Endothelial cell of umbilical vein (primary cell): ENCODE results near the gene MARCOL. TPM values are rescaled to one million over a fixed set of nuclear protein-coding genes. Genes with fewer than 3 reads are reported as not detected.

Experiments used
- BruUV-seq: library from RNA; stranded (reverse); fragments of 400-500 nt; replicated peaks from 2 replicates; lab custom pipeline; 2021; lab: Mats Ljungman, UMichigan
- CTCF ChIA-PET: fragments of 300-600, 350-600 bp; sonication (Branson Sonifier 250); formaldehyde crosslinking; loops from one replicate; lab custom pipeline; 2021; ENCODE audit warnings: antibody characterized with exemption, inconsistent platforms; lab: Charles Lee
- POLR2A ChIA-PET: fragments of 300-600, 350-600 bp; sonication (Branson Sonifier 250); formaldehyde crosslinking; loops from one replicate; lab custom pipeline; 2021; ENCODE audit warnings: antibody characterized with exemption, inconsistent platforms; lab: Charles Lee
- DNase-seq: peaks from one replicate; pipeline ENCODE4 v3.0.0-alpha.2; 2011; ENCODE audit warnings: low read depth, low spot score
- FAIRE-seq: peaks from 2 replicates; lab custom pipeline; 2011; peaks lifted over from hg19 to GRCh38; lab: Jason Lieb, UNC
- H2AFZ ChIP-seq: 2 replicates; pipeline ENCODE4 v1.6.0; 2012; ENCODE audit warnings: low read depth, low read length, control low read depth, inconsistent platforms
- H3K27ac ChIP-seq: 2 replicates; pipeline ENCODE4 v1.5.1; 2011; ENCODE audit warnings: low read depth, mild to moderate bottlenecking, control low read depth, low read length, moderate library complexity; ENCODE audit not compliant: insufficient read depth
- H3K27me3 ChIP-seq, 2 experiments: 2 replicates each; pipeline versions ENCODE4 v1.6.0 to v1.6.1; 2011; ENCODE audit warnings: low read length in 2 of 2, mixed read lengths in 1 of 2; ENCODE audit not compliant: control insufficient read depth in 2 of 2, insufficient read depth in 2 of 2
- H3K36me3 ChIP-seq, 2 experiments: 2 replicates in 1 of 2; 3 replicates in 1 of 2; pipeline ENCODE4 v1.5.1; 2011; ENCODE audit warnings: low read length in 2 of 2, mild to moderate bottlenecking in 1 of 2, moderate library complexity in 1 of 2; ENCODE audit not compliant: control insufficient read depth in 2 of 2, insufficient read depth in 2 of 2; ENCODE audit errors: extremely low read depth in 1 of 2
- H3K4me1 ChIP-seq: 3 replicates; pipeline ENCODE4 v1.5.1; 2011; ENCODE audit warnings: mild to moderate bottlenecking, low read length; ENCODE audit not compliant: control insufficient read depth, insufficient read depth; ENCODE audit errors: extremely low read depth
- H3K4me2 ChIP-seq: 2 replicates; pipeline ENCODE4 v1.6.1; 2011; ENCODE audit warnings: low read length, control low read depth, mixed read lengths; ENCODE audit not compliant: insufficient read depth
- H3K4me3 ChIP-seq, 3 experiments: fragments of 200-600 bp in 1 of 3; sonication (generic), shearing (Covaris generic) in 1 of 3; replicated peaks in 1 of 3; 2 replicates each; pipeline ENCODE4 v1.5.1; 2011 to 2016; ENCODE audit warnings: control low read depth in 3 of 3, low read length in 3 of 3, mild to moderate bottlenecking in 2 of 3, inconsistent platforms in 1 of 3, low read depth in 1 of 3, moderate library complexity in 1 of 3; ENCODE audit not compliant: insufficient read depth in 1 of 3
- H3K79me2 ChIP-seq: 2 replicates; pipeline ENCODE4 v1.6.0; 2012; ENCODE audit warnings: low read length, inconsistent platforms; ENCODE audit not compliant: control insufficient read depth, insufficient read depth
- H3K9ac ChIP-seq: replicated peaks from 2 replicates; pipeline ENCODE3; 2011; ENCODE audit warnings: low read length, control low read depth; ENCODE audit not compliant: insufficient read depth; ENCODE audit errors: extremely low read depth
- H3K9me1 ChIP-seq: replicated peaks from 3 replicates; pipeline ENCODE4 v1.6.0; 2011; ENCODE audit warnings: mild to moderate bottlenecking, low read length; ENCODE audit not compliant: control insufficient read depth, insufficient read depth; ENCODE audit errors: extremely low read depth
- H3K9me3 ChIP-seq: replicated peaks from 2 replicates; pipeline ENCODE4 v1.5.1; 2012; ENCODE audit warnings: low read length, inconsistent platforms; ENCODE audit not compliant: control insufficient read depth, insufficient read depth
- H4K20me1 ChIP-seq: replicated peaks from 2 replicates; pipeline ENCODE3; 2011; ENCODE audit warnings: mild to moderate bottlenecking, low read length; ENCODE audit not compliant: control insufficient read depth, insufficient read depth; ENCODE audit errors: extremely low read depth
- CTCF ChIP-seq, 2 donors: IDR thresholded peaks; 1 replicate in 1 of 2; 2 replicates in 1 of 2; pipeline ENCODE4 v1.5.1; 2011; ENCODE audit warnings: low read length in 2 of 2, mild to moderate bottlenecking in 2 of 2, moderate library complexity in 2 of 2, control low read depth in 1 of 2, inconsistent platforms in 1 of 2, low read depth in 1 of 2; ENCODE audit not compliant: insufficient read depth in 1 of 2; ENCODE audit errors: extremely low read depth in 1 of 2
- EZH2 ChIP-seq: IDR thresholded peaks from 2 replicates; pipeline ENCODE4 v1.6.1; 2012; ENCODE audit warnings: borderline replicate concordance, low read depth, mild to moderate bottlenecking, moderate library complexity, low read length, inconsistent platforms; ENCODE audit not compliant: severe bottlenecking
- FOS ChIP-seq: IDR thresholded peaks from 2 replicates; pipeline ENCODE4 v1.6.1; 2011; ENCODE audit warnings: mild to moderate bottlenecking, low read length, moderate library complexity, borderline replicate concordance; ENCODE audit not compliant: insufficient read depth
- GATA2 ChIP-seq: IDR thresholded peaks from 2 replicates; pipeline ENCODE4 v1.7.0; 2011; ENCODE audit warnings: low read depth, mild to moderate bottlenecking, moderate library complexity, mixed read lengths, low read length; ENCODE audit not compliant: insufficient read length, insufficient read depth
- JUN ChIP-seq: IDR thresholded peaks from 2 replicates; pipeline ENCODE4 v1.6.1; 2011; ENCODE audit warnings: borderline replicate concordance, low read depth; ENCODE audit not compliant: insufficient read length, insufficient read depth
- MAX ChIP-seq: IDR thresholded peaks from 2 replicates; pipeline ENCODE4 v1.6.1; 2011; ENCODE audit not compliant: insufficient read depth, insufficient read length
- MYC ChIP-seq: IDR thresholded peaks from one replicate; pipeline ENCODE4 v1.6.1; 2011; ENCODE audit warnings: mild to moderate bottlenecking, low read depth, low read length
- POLR2A ChIP-seq: IDR thresholded peaks from 2 replicates; pipeline ENCODE4 v1.6.1; 2012; ENCODE audit warnings: low read depth, mild to moderate bottlenecking, control low read depth, low read length
- POLR2AphosphoS5 ChIP-seq: IDR thresholded peaks from 2 replicates; pipeline ENCODE4 v1.6.1; 2012; ENCODE audit warnings: low read depth, mild to moderate bottlenecking, control low read depth, low read length, moderate library complexity; ENCODE audit not compliant: insufficient read depth
- dilution Hi-C: fragments of 300-500 bp; cut with MboI; formaldehyde crosslinking; loops from one replicate; pipeline ENCODE4 v1.15.0; 2019; ENCODE audit warnings: low sequenced_read_pairs; ENCODE audit not compliant: extremely low pct_ligation_motif_present
- intact Hi-C: fragments of 100-400 bp; cut with micrococcal nuclease; formaldehyde crosslinking; loops from one replicate; pipeline ENCODE4 v1.10.0; 2022
- polyA plus RNA-seq, 4 experiments: library from polyadenylated mRNA; depleted of rRNA in 3 of 4; stranded (reverse) in 3 of 4; unstranded in 1 of 4; fragments of >200 nt; gene quantifications; 2 replicates each; pipeline versions ENCODE4 v1.2.1 to v1.2.3, GENCODE V29; 2011 to 2012; ENCODE audit warnings: missing spikeins in 1 of 4
- total RNA-seq: library from RNA; stranded (reverse); gene quantifications from 2 replicates; pipeline ENCODE4 v1.2.3, GENCODE V29; 2021

Gene MARCOL
- total and polyA plus RNA-seq, 2 donors (not counting 3 experiments of a cell fraction or from before 2014, with no cell fraction given): not detected

GRCh38 chr5:148205044-148205806 is 33.1 kb upstream of the MARCOL start:
- ChIA-PET CTCF (interaction anchor here (1.4 kb wide), 1 partner anchor 170 kb away, joined by 5 read pairs; no protein-coding TSS in a partner anchor), POLR2A (no interaction called here)
- Histone ChIP-seq H2AFZ (no peak overlapping the region), H3K36me3 (no peaks in the 10 kb centered on the region), H3K27ac (no peak overlapping the region), H3K9me3 (no peaks in the 10 kb centered on the region), H3K27me3 (no peaks in the 10 kb centered on the region), H3K9ac (no peak overlapping the region), H4K20me1 (no peaks in the 10 kb centered on the region), H3K4me1 (no peaks in the 10 kb centered on the region), H3K9me1 (no peaks in the 10 kb centered on the region), H3K4me3 (no peak overlapping the region), H3K79me2 (no peaks in the 10 kb centered on the region), H3K4me2 (no peak overlapping the region)
- dilution Hi-C loops: no loop called here
- DNase-seq (no peak), FAIRE-seq (no peak)
- intact Hi-C loops: no loop called here
- no TSS peak for BruUV-seq
- no peak for TF ChIP-seq GATA2
- TF ChIP-seq EZH2: no peak
- TF ChIP-seq FOS: no peak

- Histone ChIP-seq H3K4me2 (no peak overlapping the region), H3K4me3 (no peak overlapping the region), H3K27me3 (no peaks in the 10 kb centered on the region), H3K9me1 (no peaks in the 10 kb centered on the region), H3K4me1 (no peaks in the 10 kb centered on the region), H4K20me1 (no peaks in the 10 kb centered on the region), H3K9ac (no peak overlapping the region), H3K79me2 (no peaks in the 10 kb centered on the region), H3K27ac (no peak overlapping the region), H3K9me3 (no peaks in the 10 kb centered on the region), H2AFZ (no peak overlapping the region), H3K36me3 (no peaks in the 10 kb centered on the region)
- FAIRE-seq: no peak
- no TSS peak for BruUV-seq
- intact Hi-C loops (no loop called here), dilution Hi-C loops (no loop called here)
- ChIA-PET CTCF (no interaction called here), POLR2A (no interaction called here)
- TF ChIP-seq POLR2AphosphoS5 (no peak), CTCF (IDR thresholded peaks at IDR 0.05; ENCODE audit: extremely low read depth in 1 of 2, insufficient read depth in 1 of 2, low read depth in 1 of 2, low read length in 2 of 2) (no peak), FOS (no peak), MAX (no peak), GATA2 (no peak), POLR2A (no peak), MYC (no peak), EZH2 (no peak), JUN (no peak)
- DNase-seq: no peak
Observed at GRCh38 chr5:148205865-148206264, 32.5 kb upstream of the MARCOL start.
